H1 (cell line): ENCODE measurements around the gene P2RX6. TPM values are rescaled to one million over a fixed set of nuclear protein-coding genes. Genes with fewer than 3 reads are reported as not detected.

Experiments
- CTCF ChIA-PET: fragments of 300-600 bp; sonication (Branson Sonifier 250); formaldehyde crosslinking; loops from one replicate; lab custom pipeline; 2021; ENCODE audit not compliant: partially characterized antibody; lab: Charles Lee
- POLR2A ChIA-PET: fragments of 300-600 bp; sonication (Branson Sonifier 250); formaldehyde crosslinking; loops from one replicate; lab custom pipeline; 2021; ENCODE audit warnings: inconsistent platforms; ENCODE audit not compliant: partially characterized antibody; lab: Charles Lee
- DNase-seq, 2 experiments: peaks; one replicate each; pipeline versions ENCODE4 v3.0.0 to v3.0.0-alpha.2; 2010 to 2022; ENCODE audit warnings: low spot score in 2 of 2, low read depth in 1 of 2, mixed read lengths in 1 of 2
- FAIRE-seq: peaks from 2 replicates; lab custom pipeline; 2011; peaks lifted over from hg19 to GRCh38; lab: Jason Lieb, UNC
- H2AFZ ChIP-seq: 2 replicates; pipeline ENCODE4 v1.8.1; 2012; ENCODE audit warnings: low read length, inconsistent platforms
- H2AK5ac ChIP-seq: 2 replicates; pipeline ENCODE4 v1.6.1; 2013; ENCODE audit warnings: low read depth, low read length
- H2BK120ac ChIP-seq: replicated peaks from 2 replicates; pipeline ENCODE3; 2013; ENCODE audit warnings: low read depth, low read length, inconsistent platforms
- H2BK12ac ChIP-seq: 2 replicates; pipeline ENCODE4 v1.6.1; 2013; ENCODE audit warnings: low read depth, low read length
- H2BK15ac ChIP-seq: 2 replicates; pipeline ENCODE4 v1.6.1; 2013; ENCODE audit warnings: low read length
- H2BK20ac ChIP-seq: 2 replicates; pipeline ENCODE4 v1.6.1; 2013; ENCODE audit warnings: low read length
- H2BK5ac ChIP-seq: 2 replicates; pipeline ENCODE4 v1.6.1; 2013; ENCODE audit warnings: low read depth, low read length
- H3K14ac ChIP-seq: 2 replicates; pipeline ENCODE4 v1.6.1; 2013; ENCODE audit warnings: inconsistent platforms; ENCODE audit not compliant: insufficient read length
- H3K18ac ChIP-seq: 2 replicates; pipeline ENCODE4 v1.6.1; 2013; ENCODE audit warnings: low read length; ENCODE audit errors: extremely low read depth
- H3K23ac ChIP-seq: 2 replicates; pipeline ENCODE4 v1.6.1; 2013; ENCODE audit warnings: inconsistent platforms; ENCODE audit not compliant: insufficient read length
- H3K23me2 ChIP-seq: 2 replicates; pipeline ENCODE4 v1.6.1; 2013; ENCODE audit warnings: low read depth, low read length
- H3K27ac ChIP-seq: 2 replicates; pipeline ENCODE4 v1.6.1; 2011; ENCODE audit warnings: low read depth, low read length, inconsistent platforms
- H3K27me3 ChIP-seq, 4 experiments: replicated peaks in 1 of 4; 1 replicate in 1 of 4; 2 replicates in 3 of 4; pipeline versions ENCODE4 v1.6.1 to v1.8.1; 2011 to 2013; ENCODE audit warnings: low read length in 3 of 4, mild to moderate bottlenecking in 3 of 4, inconsistent platforms in 2 of 4, mixed read lengths in 2 of 4, moderate library complexity in 1 of 4; ENCODE audit not compliant: control insufficient read depth in 3 of 4, insufficient read depth in 3 of 4; ENCODE audit errors: extremely low read depth in 1 of 4
- H3K36me3 ChIP-seq, 4 experiments: 2 replicates each; pipeline versions ENCODE4 v1.6.1 to v1.8.1; 2011 to 2013; ENCODE audit warnings: mild to moderate bottlenecking in 4 of 4, low read length in 3 of 4, moderate library complexity in 2 of 4, control low read depth in 1 of 4, inconsistent platforms in 1 of 4; ENCODE audit not compliant: insufficient read depth in 4 of 4, control insufficient read depth in 2 of 4
- H3K4ac ChIP-seq: replicated peaks from 2 replicates; pipeline ENCODE3; 2013; ENCODE audit warnings: low read length, low read depth, mixed read lengths, inconsistent platforms; ENCODE audit not compliant: insufficient read length
- H3K4me1 ChIP-seq, 4 experiments: replicated peaks in 1 of 4; 1 replicate in 1 of 4; 2 replicates in 3 of 4; pipeline versions ENCODE4 v1.6.1 to v1.8.1; 2011 to 2013; ENCODE audit warnings: low read length in 3 of 4, inconsistent platforms in 2 of 4, mixed read lengths in 1 of 4; ENCODE audit not compliant: insufficient read depth in 4 of 4, control insufficient read depth in 3 of 4
- H3K4me2 ChIP-seq, 2 experiments: 2 replicates each; pipeline versions ENCODE4 v1.6.1 to v1.8.1; 2011 to 2013; ENCODE audit warnings: low read depth in 2 of 2, low read length in 2 of 2, control low read depth in 1 of 2, inconsistent platforms in 1 of 2, mild to moderate bottlenecking in 1 of 2; ENCODE audit not compliant: insufficient read depth in 1 of 2
- H3K4me3 ChIP-seq, 4 experiments: fragments of 200-600, 300-600 bp in 1 of 4; sonication (generic), shearing (Covaris generic), sonication (Bioruptor Twin) in 1 of 4; 2 replicates each; pipeline versions ENCODE4 v1.5.1 to v1.8.1; 2011 to 2016; ENCODE audit warnings: low read length in 4 of 4, low read depth in 3 of 4, control low read depth in 2 of 4, inconsistent platforms in 2 of 4, mild to moderate bottlenecking in 2 of 4, mixed read lengths in 1 of 4, moderate library complexity in 1 of 4; ENCODE audit not compliant: insufficient read depth in 2 of 4; ENCODE audit errors: extremely low read depth in 1 of 4
- H3K56ac ChIP-seq: replicated peaks from 2 replicates; pipeline ENCODE3; 2013; ENCODE audit warnings: low read depth, mild to moderate bottlenecking, mixed read lengths, low read length, inconsistent platforms; ENCODE audit not compliant: insufficient read length
- H3K79me1 ChIP-seq: 2 replicates; pipeline ENCODE4 v1.6.1; 2013; ENCODE audit warnings: low read depth, low read length, control low read depth
- H3K79me2 ChIP-seq, 2 experiments: 2 replicates each; pipeline versions ENCODE4 v1.6.1 to v1.8.1; 2012 to 2013; ENCODE audit warnings: low read length in 2 of 2, mild to moderate bottlenecking in 2 of 2, inconsistent platforms in 1 of 2; ENCODE audit not compliant: insufficient read depth in 2 of 2, control insufficient read depth in 1 of 2
- H3K9ac ChIP-seq, 4 experiments: replicated peaks in 1 of 4; 1 replicate in 1 of 4; 2 replicates in 3 of 4; pipeline versions ENCODE4 v1.6.1 to v1.8.1; 2011 to 2013; ENCODE audit warnings: low read depth in 3 of 4, low read length in 3 of 4, control low read depth in 2 of 4, mild to moderate bottlenecking in 2 of 4, moderate library complexity in 2 of 4, inconsistent platforms in 1 of 4; ENCODE audit errors: extremely low read depth in 1 of 4
- H3K9me3 ChIP-seq, 2 experiments: 2 replicates each; pipeline versions ENCODE4 v1.6.1 to v1.8.1; 2012 to 2013; ENCODE audit warnings: mild to moderate bottlenecking in 2 of 2, moderate library complexity in 2 of 2, control low read depth in 1 of 2, inconsistent platforms in 1 of 2, low read depth in 1 of 2, low read length in 1 of 2, mixed read lengths in 1 of 2; ENCODE audit not compliant: insufficient read depth in 2 of 2
- H4K20me1 ChIP-seq, 2 experiments: replicated peaks in 1 of 2; 2 replicates each; pipeline versions ENCODE3 to v1.8.1; 2011 to 2013; ENCODE audit warnings: inconsistent platforms in 2 of 2, low read length in 2 of 2, mild to moderate bottlenecking in 1 of 2; ENCODE audit not compliant: insufficient read depth in 2 of 2, control insufficient read depth in 1 of 2
- H4K5ac ChIP-seq: 2 replicates; pipeline ENCODE4 v1.6.1; 2013; ENCODE audit warnings: low read length, low read depth, mixed read lengths, inconsistent platforms; ENCODE audit not compliant: insufficient read length
- H4K8ac ChIP-seq: 2 replicates; pipeline ENCODE4 v1.8.0; 2013; ENCODE audit warnings: mild to moderate bottlenecking, moderate library complexity, low read length, inconsistent platforms; ENCODE audit not compliant: insufficient read depth; ENCODE audit errors: extremely low read depth
- H4K91ac ChIP-seq: replicated peaks from 2 replicates; pipeline ENCODE3; 2013; ENCODE audit warnings: low read length, mixed read lengths, inconsistent platforms; ENCODE audit not compliant: insufficient read length
- E2F6 ChIP-seq: IDR thresholded peaks from 2 replicates; pipeline ENCODE4 v1.6.1; 2012; ENCODE audit warnings: inconsistent platforms
- EGR1 ChIP-seq: IDR thresholded peaks from 2 replicates; pipeline ENCODE4 v1.6.1; 2011; ENCODE audit warnings: low read depth, low read length, borderline replicate concordance
- POLR2A ChIP-seq, 2 experiments: IDR thresholded peaks; 1 replicate in 1 of 2; 2 replicates in 1 of 2; pipeline ENCODE4 v1.6.1; 2011; ENCODE audit warnings: low read depth in 2 of 2, low read length in 2 of 2, mild to moderate bottlenecking in 2 of 2; ENCODE audit errors: control extremely low read depth in 1 of 2
- POLR2AphosphoS5 ChIP-seq: IDR thresholded peaks from 2 replicates; pipeline ENCODE4 v1.6.1; 2011; ENCODE audit warnings: low read depth, low read length
- RAD21 ChIP-seq, 2 experiments: IDR thresholded peaks in 1 of 2; conservative IDR thresholded peaks in 1 of 2; 2 replicates each; pipeline ENCODE4 v1.6.1; 2011; ENCODE audit warnings: low read depth in 2 of 2, low read length in 2 of 2, improper control_type of control experiment in 1 of 2, inconsistent platforms in 1 of 2, mild to moderate bottlenecking in 1 of 2, moderate library complexity in 1 of 2
- SUZ12 ChIP-seq: fragments of 200-600 bp; sonication (generic); IDR thresholded peaks from 2 replicates; pipeline ENCODE4 v1.6.1; 2012; ENCODE audit warnings: mild to moderate bottlenecking, inconsistent platforms, low read length, moderate library complexity, mixed read lengths
- TAF1 ChIP-seq: IDR thresholded peaks from 2 replicates; pipeline ENCODE4 v1.6.1; 2011; ENCODE audit warnings: mild to moderate bottlenecking, low read depth, low read length
- TAF7 ChIP-seq: optimal IDR thresholded peaks from 2 replicates; pipeline ENCODE3; 2011; ENCODE audit warnings: low read depth, mild to moderate bottlenecking, inconsistent platforms, low read length, moderate library complexity, borderline replicate concordance
- TBP ChIP-seq: IDR thresholded peaks from 2 replicates; pipeline ENCODE4 v1.6.1; 2011; ENCODE audit warnings: low read depth, low read length, improper control_type of control experiment
- YY1 ChIP-seq: IDR thresholded peaks from 2 replicates; pipeline ENCODE4 v1.6.1; 2011; ENCODE audit warnings: low read depth, mild to moderate bottlenecking, low read length
- ZNF274 ChIP-seq: IDR thresholded peaks from 2 replicates; pipeline ENCODE4 v1.7.0; 2012; ENCODE audit warnings: low read length, borderline replicate concordance; ENCODE audit errors: extremely low read depth
- WGBS, 2 experiments: shearing (Covaris generic) in 1 of 2; methylation state at CpG; one replicate each; pipeline versions ENCODE4 v1.1.6 to v1.1.7; 2013 to 2015; ENCODE audit warnings: low lambda C conversion rate in 2 of 2, mixed read lengths in 2 of 2, inconsistent platforms in 1 of 2, low coverage in 1 of 2, missing lambda C conversion rate in 1 of 2; ENCODE audit not compliant: insufficient replicate concordance in 2 of 2, insufficient coverage in 1 of 2, insufficient read length in 1 of 2; ENCODE audit errors: extremely low coverage in 1 of 2, missing lambda C conversion rate in 1 of 2; 5-methylcytosine and 5-hydroxymethylcytosine counted together
- polyA plus RNA-seq, 7 experiments: library from polyadenylated mRNA; depleted of rRNA in 3 of 7; stranded (reverse) in 5 of 7; unstranded in 2 of 7; fragments of >200 nt in 5 of 7; fragments of 200-250 nt in 2 of 7; gene quantifications; 1 replicate in 5 of 7; 2 replicates in 1 of 7; 4 replicates in 1 of 7; pipeline versions ENCODE4 v1.2.1 to v1.2.3, GENCODE V29; 2011 to 2013; ENCODE audit warnings: missing spikeins in 2 of 7, mixed read lengths in 2 of 7
- total RNA-seq: library from RNA; stranded (reverse); fragmentation: NEBNext Ultra II Directional; extraction: Animal tissue kit (Norgen Biotek cat#: 25700); gene quantifications from 2 replicates; pipeline ENCODE4 v1.2.1, GENCODE V29; 2021

P2RX6 gene
- total and polyA plus RNA-seq, 2 of the 8 experiments (the other 6 are each of a cell fraction or from before 2014, with no cell fraction given), result 0.09 TPM; not detected in 1

DNA sequence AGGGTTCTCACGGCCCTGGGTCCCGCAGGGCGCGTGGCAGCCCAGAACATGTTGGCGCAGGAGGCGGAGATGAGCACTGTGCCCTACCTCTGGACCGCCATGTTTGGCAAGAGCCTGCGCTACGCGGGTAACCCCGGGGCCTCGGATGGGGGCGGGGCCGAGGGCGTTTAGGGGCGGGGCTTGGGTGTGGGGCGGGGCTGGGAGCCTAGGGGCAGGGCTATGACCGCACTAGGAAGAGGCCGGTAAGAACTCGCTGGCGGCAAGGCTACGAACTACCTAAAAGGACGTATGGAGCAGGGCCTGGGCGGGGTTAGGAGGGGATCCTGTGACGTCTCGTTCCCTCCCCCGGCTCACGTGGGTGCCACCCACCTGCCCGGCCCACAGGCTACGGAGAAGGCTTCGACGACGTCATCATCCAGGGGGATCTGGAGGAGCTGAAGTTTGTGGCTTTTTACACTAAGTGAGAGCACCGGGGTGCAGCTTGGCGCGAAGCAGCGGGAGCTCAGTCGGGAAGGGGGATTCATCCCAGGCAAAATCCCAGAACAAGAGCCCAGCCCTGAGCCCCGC, 35.6 kb upstream of the P2RX6 start:
- Histone ChIP-seq H3K9ac (peak overlapping the region in 3 of 4 experiments; percentile 12 to 56 (median 49); a peak in 4 of 7 replicates), H3K23ac (no peak overlapping the region), H2BK12ac (peak overlapping the region; percentile 96; the same call in 1 of the 2 replicates), H3K56ac (peak overlapping the region; percentile 37), H3K23me2 (peaks cover 8% of the 10 kb centered on the region), H3K4me3 (peak overlapping the region; percentile 7 to 45 (median 16); a peak in 5 of 8 replicates), H2BK15ac (peak overlapping the region; percentile 100), H3K36me3 (no peaks in the 10 kb centered on the region), H4K20me1 (peaks cover 0 to 1% of the 10 kb centered on the region in 2 experiments), H4K8ac (peak overlapping the region; percentile 98), H3K14ac (no peak overlapping the region), H4K91ac (peak overlapping the region; percentile 95), H2BK20ac (peak overlapping the region; percentile 93; the same call in 1 of the 2 replicates), H3K79me2 (no peaks in the 10 kb centered on the region), H2AFZ (peak overlapping the region; percentile 98), H3K4me1 (peaks cover 5 to 25% (median 8%) of the 10 kb centered on the region in 4 experiments; a peak in 6 of 7 replicates), H3K4me2 (peak overlapping the region; percentile 63 to 65), H3K79me1 (no peaks in the 10 kb centered on the region), H3K27me3 (peaks cover 0 to 14% (median 7%) of the 10 kb centered on the region in 4 experiments; a peak in 5 of 7 replicates), H2AK5ac (no peak overlapping the region), H3K18ac (peak overlapping the region; percentile 92), H3K9me3 (peaks cover 11 to 17% of the 10 kb centered on the region in 2 experiments), H2BK5ac (peak overlapping the region; percentile 93), H4K5ac (peak overlapping the region; percentile 40), H3K27ac (no peak overlapping the region; the same call in 1 of the 2 replicates), H2BK120ac (no peak overlapping the region), H3K4ac (no peak overlapping the region)
- POLR2A ChIA-PET, result interaction anchor here (0.7 to 4.6 kb wide), 7 partner anchors 9 to 23 kb away, joined by 4 to 45 read pairs (median 4); partner anchors contain the start of genes AIFM3 and THAP7
- DNase-seq (peak; percentile 90 to 92), FAIRE-seq (peak; percentile 28)
- 12% methylated on average over 25 of the region's 39 CpGs; no CpG with 5 or more reads in 1 of the 2 experiments for WGBS, 2 experiments
- CTCF ChIA-PET, result interaction anchor here (1.1 to 2.5 kb wide), 2 partner anchors 10 to 19 kb away, joined by 3 to 10 read pairs; no protein-coding TSS in a partner anchor
- TF ChIP-seq RAD21 (IDR thresholded peaks at IDR 0.05 in 1 of 2, conservative IDR thresholded peaks at IDR 0.05 in 1 of 2; ENCODE audit: low read depth in 2 of 2, low read length in 2 of 2), result no peak
- TF ChIP-seq YY1, result peak; percentile 87
- peak in 1 of 2 experiments; percentile 24; a peak in 1 of 3 replicates for TF ChIP-seq POLR2A (IDR thresholded peaks at IDR 0.05; ENCODE audit: control extremely low read depth in 1 of 2, low read depth in 2 of 2, low read length in 2 of 2)
- peak; percentile 39 for TF ChIP-seq TAF7
- no peak for TF ChIP-seq ZNF274
- TF ChIP-seq EGR1, result 0 out of 2 replicates have a peak, but pooled peaks have one; percentile 28
- TF ChIP-seq TBP, result peak; percentile 40; the same call in 1 of the 2 replicates
- TF ChIP-seq POLR2AphosphoS5, result peak; percentile 70
- TF ChIP-seq TAF1, result peak; percentile 63; the same call in 1 of the 2 replicates
- TF ChIP-seq E2F6, result peak; percentile 96
- TF ChIP-seq SUZ12, result no peak
